ENCODE data around the gene ABAT. TPM values are rescaled to one million over a fixed set of nuclear protein-coding genes. Genes with fewer than 3 reads are reported as not detected.

ABAT gene
- total RNA-seq, 6 experiments from 2014 or later, result 160 to 378 (median 305) TPM

GRCh38 chr16:8646326-8647053, 27.9 kb upstream of the ABAT start:
- no peak for ATAC-seq
- Histone ChIP-seq H3K27ac (no peak overlapping the region), H3K4me1 (no peaks in the 10 kb centered on the region), H3K4me3 (no peak overlapping the region), H3K36me3 (peaks cover 0 to 61% (median 23%) of the 10 kb centered on the region in 4 donors), H3K27me3 (no peaks in the 10 kb centered on the region), H3K9me3 (no peaks in the 10 kb centered on the region)
- TF ChIP-seq POLR2A (IDR thresholded peaks at IDR 0.05), result no peak
- no peak for TF ChIP-seq CTCF (IDR thresholded peaks at IDR 0.05)
- intact Hi-C loops (cut with DNase I), result no loop called here
- no peak for DNase-seq
- WGBS (ENCODE audit: insufficient coverage, low coverage, low lambda C conversion rate, missing lambda C conversion rate), result 70% methylated on average over 8 of the region's 13 CpGs

- intact Hi-C loops (cut with DNase I), result no loop called here
- Histone ChIP-seq H3K4me1 (no peaks in the 10 kb centered on the region), H3K27me3 (no peaks in the 10 kb centered on the region), H3K36me3 (peaks cover 0 to 48% (median 16%) of the 10 kb centered on the region in 4 donors), H3K9me3 (no peaks in the 10 kb centered on the region), H3K27ac (no peak overlapping the region), H3K4me3 (no peak overlapping the region)
- 78% methylated on average over 5 of the region's 9 CpGs for WGBS (ENCODE audit: insufficient coverage, low coverage, low lambda C conversion rate, missing lambda C conversion rate)
- DNase-seq, result no peak
- TF ChIP-seq CTCF (IDR thresholded peaks at IDR 0.05), result no peak
- no peak for TF ChIP-seq POLR2A (IDR thresholded peaks at IDR 0.05)
- ATAC-seq, result no peak
Observed at GRCh38 chr16:8647721-8648318, 26.6 kb upstream of the ABAT start.

- Histone ChIP-seq H3K4me3 (no peak overlapping the region), H3K4me1 (no peaks in the 10 kb centered on the region), H3K27me3 (no peaks in the 10 kb centered on the region), H3K36me3 (peaks cover 0 to 38% (median 12%) of the 10 kb centered on the region in 4 donors), H3K9me3 (no peaks in the 10 kb centered on the region), H3K27ac (no peak overlapping the region)
- intact Hi-C loops (cut with DNase I), result no loop called here
- ATAC-seq (no peak), DNase-seq (no peak)
- TF ChIP-seq CTCF (IDR thresholded peaks at IDR 0.05), result no peak
- no peak for TF ChIP-seq POLR2A (IDR thresholded peaks at IDR 0.05)
- WGBS (ENCODE audit: insufficient coverage, low coverage, low lambda C conversion rate, missing lambda C conversion rate), result 100% methylated on average over 2 of the region's 4 CpGs
Observed at GRCh38 chr16:8648877-8649276, 25.5 kb upstream of the ABAT start.

GRCh38 chr16:8649829-8650554, 24.4 kb upstream of the ABAT start:
- DNase-seq, result no peak
- TF ChIP-seq POLR2A (IDR thresholded peaks at IDR 0.05) (no peak), CTCF (IDR thresholded peaks at IDR 0.05) (no peak)
- Histone ChIP-seq H3K27ac (no peak overlapping the region), H3K9me3 (no peaks in the 10 kb centered on the region), H3K4me1 (no peaks in the 10 kb centered on the region), H3K27me3 (no peaks in the 10 kb centered on the region), H3K36me3 (peaks cover 0 to 27% (median 7%) of the 10 kb centered on the region in 4 donors), H3K4me3 (no peak overlapping the region)
- no peak for ATAC-seq
- WGBS (ENCODE audit: insufficient coverage, low coverage, low lambda C conversion rate, missing lambda C conversion rate), result 70% methylated on average over 8 of the region's 8 CpGs
- intact Hi-C loops (cut with DNase I), result loop anchor here in 1 of 2 donors (10.0 kb wide), 1 partner anchor 235 kb away; the partner anchor contains the start of gene LITAFD

Measured in right lobe of liver (tissue), 6 donors.